ENCODE results near the gene ATRIP.
"Not testable (repeated sequence)": the region's sequence is repeated elsewhere in the genome, so short reads cannot be mapped to it uniquely, and the experiment has no call there.

ATRIP gene

GRCh38 chr3:48434591-48435222 is 11.8 kb upstream of the ATRIP start:
- in situ Hi-C loops (cut with HindIII; ENCODE audit: low sequenced_read_pairs), result loop anchor here (10.0 kb wide), 1 partner anchor 210 kb away; the partner anchor contains the start of gene CAMP

- in situ Hi-C loops (cut with HindIII; ENCODE audit: low sequenced_read_pairs), result loop anchor here (10.0 kb wide), 1 partner anchor 210 kb away; the partner anchor contains the start of gene CAMP
Measured at GRCh38 chr3:48435223-48435595, 11.3 kb upstream of the ATRIP start.

GRCh38 chr3:48435774-48436476 is 10.6 kb upstream of the ATRIP start:
- in situ Hi-C loops (cut with HindIII; ENCODE audit: low sequenced_read_pairs), result loop anchor here (10.0 kb wide), 1 partner anchor 211 kb away; the partner anchor contains the start of gene CAMP

GRCh38 chr3:48436477-48436787 is 10.1 kb upstream of the ATRIP start:
- in situ Hi-C loops (cut with HindIII; ENCODE audit: low sequenced_read_pairs), result loop anchor here (10.0 kb wide), 1 partner anchor 212 kb away; the partner anchor contains the start of gene CAMP

- in situ Hi-C loops (cut with HindIII; ENCODE audit: low sequenced_read_pairs), result loop anchor here (10.0 kb wide), 1 partner anchor 212 kb away; the partner anchor contains the start of gene CAMP
Measured at GRCh38 chr3:48436855-48437254, 9.7 kb upstream of the ATRIP start.

GRCh38 chr3:48437812-48438211 is 8.7 kb upstream of the ATRIP start:
- in situ Hi-C loops (cut with HindIII; ENCODE audit: low sequenced_read_pairs), result loop anchor here (10.0 kb wide), 1 partner anchor 213 kb away; the partner anchor contains the start of gene CAMP

DNA sequence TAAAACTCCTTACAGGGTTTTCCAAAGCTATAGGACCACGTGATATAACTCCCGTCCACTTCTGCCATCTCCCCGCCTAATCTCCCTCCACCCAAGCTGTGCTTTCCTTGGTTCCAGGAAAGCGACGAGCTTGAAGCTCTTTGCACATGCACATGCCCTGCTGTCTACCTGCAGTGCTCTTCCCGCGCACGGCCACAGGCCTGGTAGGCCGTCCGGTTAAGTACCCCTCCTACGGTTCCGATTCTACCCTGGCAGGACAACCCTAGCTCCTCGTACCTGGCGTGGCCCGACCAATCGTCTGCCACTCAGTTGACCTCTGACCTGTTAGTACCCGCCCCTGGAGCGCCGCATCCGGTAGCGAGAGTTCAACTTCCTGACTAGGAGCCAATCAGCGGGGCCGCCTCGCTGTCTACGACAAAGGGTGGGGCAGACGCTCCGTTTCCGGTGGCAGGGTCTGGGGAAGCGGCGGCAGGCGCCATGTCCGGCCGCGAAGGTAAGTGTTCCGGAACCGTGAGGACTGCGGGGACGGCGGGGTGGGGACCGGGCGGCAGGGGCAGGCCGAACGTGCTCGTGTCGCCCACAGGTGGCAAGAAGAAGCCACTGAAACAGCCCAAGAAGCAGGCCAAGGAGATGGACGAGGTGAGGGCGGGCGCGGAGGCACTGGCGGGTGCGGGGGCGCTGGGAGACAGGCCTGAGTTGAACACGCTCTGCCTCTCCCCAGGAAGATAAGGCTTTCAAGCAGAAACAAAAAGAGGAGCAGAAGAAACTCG is 6.5 kb upstream of the ATRIP start, which contains the start of the genes CCDC51 and TMA7:
Gene CCDC51 (minus strand): TSS at position 300 of the 770 bp plus-strand sequence. CDS start 4,991 bp downstream, outside the sequence.
Gene TMA7 (plus strand): TSS at position 438 of the 770 bp plus-strand sequence. CDS start 40 bp downstream, at position 478.
- in situ Hi-C loops (cut with HindIII; ENCODE audit: low sequenced_read_pairs), result loop anchor here (10.0 kb wide), 1 partner anchor 215 kb away; the partner anchor contains the start of gene CAMP

GRCh38 chr3:48440590-48440958 is 6.0 kb upstream of the ATRIP start:
- in situ Hi-C loops (cut with HindIII; ENCODE audit: low sequenced_read_pairs), result no loop called here

DNA sequence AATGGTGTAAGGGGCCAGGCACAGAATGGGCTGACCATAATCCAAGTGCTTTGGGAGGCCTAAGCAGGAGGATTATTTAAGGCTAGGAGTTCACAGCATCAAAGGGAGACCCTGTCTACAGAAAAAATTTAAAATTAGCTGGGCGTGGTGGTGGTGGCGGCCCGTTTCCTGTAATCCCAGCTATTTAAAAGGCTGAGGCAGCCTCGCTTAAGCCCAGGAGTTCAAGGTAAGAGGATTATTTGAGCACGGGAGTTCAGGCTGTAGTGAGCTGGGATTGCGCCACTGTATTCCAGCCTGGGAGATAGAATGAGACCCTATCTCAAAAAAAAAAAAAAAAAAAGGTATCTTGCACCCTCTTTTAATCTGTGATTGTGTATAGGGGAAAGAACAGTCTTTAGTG is 4.6 kb upstream of the ATRIP start:
- in situ Hi-C loops (cut with HindIII; ENCODE audit: low sequenced_read_pairs), result no loop called here

GRCh38 chr3:48445277-48445882 is 1.2 kb upstream of the ATRIP start:
- in situ Hi-C loops (cut with HindIII; ENCODE audit: low sequenced_read_pairs), result loop anchor here (5.0 kb wide), 1 partner anchor 48 kb away; no protein-coding TSS in a partner anchor

DNA sequence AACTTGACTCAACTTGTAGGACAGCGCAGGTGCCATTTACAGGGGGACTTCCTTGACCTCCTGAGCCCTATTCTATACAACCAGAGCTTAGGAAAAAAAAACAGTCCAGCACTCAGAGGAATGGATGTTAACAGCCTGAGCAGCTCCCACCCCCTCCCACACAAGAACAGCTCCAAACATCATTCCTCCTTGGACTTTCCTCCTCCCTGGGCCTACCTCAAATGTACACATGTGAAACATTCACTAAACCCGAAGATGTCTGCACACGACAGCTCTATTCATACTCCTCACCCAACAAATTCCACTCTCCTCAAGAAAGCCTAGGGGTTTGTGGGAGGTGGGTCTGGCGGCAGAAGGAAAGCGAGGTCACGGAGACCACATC is 503 bp upstream of the ATRIP start:
- in situ Hi-C loops (cut with HindIII; ENCODE audit: low sequenced_read_pairs), result loop anchor here (5.0 kb wide), 1 partner anchor 49 kb away; no protein-coding TSS in a partner anchor

DNA sequence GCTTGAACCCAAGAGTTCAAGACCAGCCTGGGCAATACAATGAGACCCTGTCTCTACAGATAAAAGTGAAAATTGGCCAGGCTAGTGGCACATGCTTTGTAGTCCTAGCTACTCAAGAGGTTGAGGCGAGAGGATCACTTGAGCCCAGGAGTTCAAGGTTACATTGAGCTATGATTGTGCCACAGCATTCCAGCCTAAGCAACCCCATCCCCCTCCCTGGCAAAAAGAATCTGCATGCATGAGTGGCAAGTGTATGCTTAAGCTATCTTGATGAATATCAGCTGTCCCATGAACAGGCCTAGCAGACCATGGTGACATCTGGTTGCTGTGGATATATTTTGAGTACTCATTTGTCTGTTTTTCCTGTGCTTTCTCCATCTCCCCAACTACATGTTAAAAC is 4.7 kb downstream of the ATRIP start:
- in situ Hi-C loops (cut with HindIII; ENCODE audit: low sequenced_read_pairs), result no loop called here

GRCh38 chr3:48456456-48456855 is 9.9 kb downstream of the ATRIP start:
- in situ Hi-C loops (cut with HindIII; ENCODE audit: low sequenced_read_pairs), result loop anchor here (5.0 kb wide), 1 partner anchor 66 kb away; no protein-coding TSS in a partner anchor

DNA sequence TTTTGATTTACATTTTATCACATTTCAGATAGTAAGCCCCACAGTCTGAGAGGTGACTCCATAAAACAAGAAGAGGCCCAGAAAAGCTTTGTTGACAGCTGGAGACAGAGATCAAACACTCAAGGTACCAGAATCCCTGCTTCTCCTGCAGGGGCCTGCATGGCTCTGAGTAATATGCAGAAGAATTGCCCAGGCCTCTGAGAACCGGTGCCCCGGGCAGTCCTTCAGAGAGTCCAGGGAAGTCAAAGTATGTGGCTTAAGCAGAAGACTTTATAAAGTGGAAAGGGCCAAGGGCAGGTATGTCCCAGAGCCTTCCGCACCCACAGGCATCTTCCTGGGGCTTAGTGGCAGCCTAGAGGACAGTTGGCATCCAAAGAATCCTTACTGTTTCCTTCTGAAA is 12.8 kb downstream of the ATRIP start:
- in situ Hi-C loops (cut with HindIII; ENCODE audit: low sequenced_read_pairs), result loop anchor here (5.0 kb wide), 1 partner anchor 63 kb away; no protein-coding TSS in a partner anchor

DNA sequence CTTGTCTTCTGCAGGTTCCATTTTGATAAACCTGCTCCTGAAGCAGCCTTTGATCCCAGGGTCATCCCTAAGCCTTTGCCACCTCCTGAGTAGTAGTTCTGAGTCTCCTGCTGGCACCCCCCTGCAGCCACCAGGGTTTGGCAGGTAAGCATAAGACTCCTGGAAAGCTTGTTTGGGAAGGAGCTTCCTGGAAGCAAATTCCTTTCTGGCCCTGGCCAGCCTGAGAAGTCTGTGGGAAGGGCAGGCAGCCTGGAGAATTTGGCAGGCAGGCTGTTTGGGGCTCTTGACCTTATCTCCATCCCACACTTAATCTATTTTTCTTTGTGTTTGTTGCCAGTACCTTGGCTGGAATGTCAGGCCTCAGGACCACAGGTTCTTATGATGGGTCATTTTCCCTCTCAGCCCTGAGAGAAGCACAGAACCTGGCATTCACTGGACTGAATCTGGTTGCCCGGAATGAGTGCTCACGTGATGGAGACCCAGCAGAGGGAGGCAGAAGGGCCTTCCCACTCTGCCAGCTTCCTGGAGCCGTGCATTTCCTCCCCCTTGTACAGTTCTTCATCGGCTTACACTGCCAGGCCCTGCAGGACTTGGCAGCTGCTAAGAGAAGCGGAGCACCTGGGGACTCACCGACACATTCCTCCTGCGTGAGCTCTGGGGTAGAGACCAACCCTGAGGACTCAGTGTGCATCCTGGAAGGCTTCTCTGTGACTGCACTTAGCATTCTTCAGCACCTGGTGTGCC is 13.4 kb downstream of the ATRIP start:
- in situ Hi-C loops (cut with HindIII; ENCODE audit: low sequenced_read_pairs), result loop anchor here (5.0 kb wide), 1 partner anchor 62 kb away; no protein-coding TSS in a partner anchor

DNA sequence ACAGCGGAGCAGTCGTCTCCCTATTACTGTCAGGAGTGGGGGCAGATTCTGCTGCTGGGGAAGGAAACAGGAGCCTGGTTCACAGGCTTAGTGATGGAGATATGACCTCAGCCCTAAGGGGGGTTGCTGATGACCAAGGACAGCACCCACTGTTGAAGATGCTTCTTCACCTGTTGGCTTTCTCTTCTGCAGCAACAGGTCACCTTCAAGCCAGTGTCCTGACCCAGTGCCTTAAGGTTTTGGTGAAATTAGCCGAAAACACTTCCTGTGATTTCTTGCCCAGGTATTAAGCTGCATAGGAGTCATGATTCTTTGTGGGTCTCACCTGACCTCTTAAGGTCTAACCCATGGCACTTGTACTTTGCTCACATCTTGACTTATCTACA is 14.0 kb downstream of the ATRIP start:
- in situ Hi-C loops (cut with HindIII; ENCODE audit: low sequenced_read_pairs), result no loop called here

- in situ Hi-C loops (cut with HindIII; ENCODE audit: low sequenced_read_pairs), result not testable (repeated sequence)
Measured at GRCh38 chr3:48461767-48462166, 15.2 kb downstream of the ATRIP start.

DNA sequence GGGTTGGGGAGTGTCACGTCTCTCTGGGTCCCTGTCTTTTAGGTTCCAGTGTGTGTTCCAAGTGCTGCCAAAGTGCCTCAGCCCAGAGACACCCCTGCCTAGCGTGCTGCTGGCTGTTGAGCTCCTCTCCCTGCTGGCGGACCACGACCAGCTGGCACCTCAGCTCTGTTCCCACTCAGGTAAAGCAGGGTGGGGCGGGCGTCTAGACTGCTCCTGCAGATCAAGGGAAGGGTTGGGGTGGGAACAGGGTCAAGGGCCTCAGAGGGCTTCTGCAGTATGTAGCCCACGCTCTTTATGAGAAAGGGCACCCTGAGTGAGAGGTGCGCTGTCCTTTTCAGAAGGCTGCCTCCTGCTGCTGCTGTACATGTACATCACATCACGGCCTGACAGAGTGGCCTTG is 17.2 kb downstream of the ATRIP start:
- in situ Hi-C loops (cut with HindIII; ENCODE audit: low sequenced_read_pairs), result no loop called here

DNA sequence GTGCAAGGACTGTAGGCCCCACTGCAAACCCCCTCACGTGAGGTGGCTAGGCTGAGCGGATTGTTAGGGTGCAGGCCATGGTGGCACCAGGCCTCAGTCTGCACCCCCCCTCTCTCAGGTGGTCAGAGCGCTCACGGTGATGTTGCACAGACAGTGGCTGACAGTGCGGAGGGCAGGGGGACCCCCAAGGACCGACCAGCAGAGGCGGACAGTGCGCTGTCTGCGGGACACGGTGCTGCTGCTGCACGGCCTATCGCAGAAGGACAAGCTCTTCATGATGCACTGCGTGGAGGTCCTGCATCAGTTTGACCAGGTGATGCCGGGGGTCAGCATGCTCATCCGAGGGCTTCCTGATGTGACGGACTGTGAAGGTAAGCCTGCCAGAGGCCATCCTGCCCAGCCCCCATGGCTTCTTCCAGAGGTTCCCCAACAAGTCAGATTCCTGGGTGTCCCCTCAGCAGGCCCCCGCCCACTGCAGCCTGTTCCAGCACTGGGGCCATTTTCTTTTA is 18.2 kb downstream of the ATRIP start:
- in situ Hi-C loops (cut with HindIII; ENCODE audit: low sequenced_read_pairs), result no loop called here

DNA sequence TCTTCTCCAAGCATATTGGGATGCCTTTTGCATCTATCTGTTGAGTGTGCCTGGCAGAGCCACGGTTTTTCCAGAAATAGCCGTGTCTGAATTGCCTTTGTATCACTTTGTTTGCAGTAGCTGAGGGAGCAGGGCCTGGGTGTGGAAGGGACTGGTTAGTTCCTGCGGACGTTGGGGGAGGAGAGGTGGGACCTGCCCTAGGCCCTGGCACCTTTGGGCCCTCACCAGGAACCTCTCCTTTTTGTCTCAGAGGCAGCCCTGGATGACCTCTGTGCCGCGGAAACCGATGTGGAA is 18.6 kb downstream of the ATRIP start:
- in situ Hi-C loops (cut with HindIII; ENCODE audit: low sequenced_read_pairs), result no loop called here
